GM19099 (cell line): ENCODE data around the gene NGB.

Source experiments
- POLR2A ChIP-seq: IDR thresholded peaks from 3 replicates; pipeline ENCODE4 v1.6.1; 2011; ENCODE audit warnings: low read depth; ENCODE audit not compliant: insufficient read length; ENCODE audit errors: extremely low read depth

The NGB gene

DNA sequence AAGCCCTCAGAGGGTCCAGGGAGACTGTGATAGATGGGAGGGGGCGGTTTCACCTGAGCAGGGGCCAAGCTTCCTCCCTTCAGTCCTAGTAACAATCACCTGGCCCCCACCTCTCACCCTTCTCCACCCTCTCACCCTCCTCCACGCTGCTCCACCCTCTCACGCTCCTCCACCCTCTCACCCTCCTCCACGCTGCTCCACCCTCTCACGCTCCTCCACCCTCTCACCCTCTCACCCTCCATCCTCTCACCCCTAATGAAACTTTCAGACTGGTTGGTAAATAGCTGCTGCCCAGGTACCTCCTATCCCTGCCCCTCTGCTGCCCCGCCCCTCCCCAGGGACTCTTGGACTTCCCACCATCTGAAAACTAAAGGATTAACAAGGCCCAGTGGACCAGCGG, 34.2 kb downstream of the NGB start:
- no peak for TF ChIP-seq POLR2A

DNA sequence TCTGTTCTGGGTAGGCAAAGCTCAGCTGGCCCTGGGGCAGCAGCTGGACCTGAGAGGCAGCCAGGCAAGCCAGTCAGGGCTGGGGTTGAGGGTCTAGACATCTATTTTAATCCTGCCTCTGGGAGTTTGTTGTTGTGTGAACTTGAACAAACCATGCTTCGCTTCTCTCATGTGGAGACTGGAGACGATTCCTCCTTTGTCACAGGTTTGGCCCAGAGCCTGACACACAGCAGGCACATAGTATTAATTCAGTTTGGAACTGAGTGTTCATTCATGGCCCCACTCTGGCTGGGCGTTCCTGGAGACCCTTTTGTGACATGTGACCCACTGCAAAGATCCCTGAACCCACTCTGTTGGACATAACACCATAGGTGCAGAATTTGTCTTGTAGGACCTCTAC, 39.3 kb downstream of the NGB start:
- TF ChIP-seq POLR2A = no peak

DNA sequence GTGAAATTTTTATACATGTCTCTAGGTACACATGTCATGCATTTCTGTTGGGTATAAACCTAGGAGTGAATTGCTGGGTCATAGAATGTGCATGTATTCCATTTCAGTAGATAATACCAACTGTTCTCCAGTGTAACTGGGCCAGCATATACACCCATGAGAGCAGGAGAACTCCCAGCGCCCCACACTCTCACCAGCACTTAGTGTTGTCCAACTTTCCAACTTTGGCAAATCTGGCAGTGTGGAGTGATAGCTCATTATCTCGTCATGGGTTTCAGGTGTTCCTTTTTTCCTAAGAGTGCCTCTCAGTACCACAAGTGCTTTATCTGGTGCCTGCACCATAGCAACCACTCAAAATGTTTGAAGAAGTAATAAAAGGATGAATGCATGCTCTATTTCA, 40.1 kb downstream of the NGB start:
- no peak for TF ChIP-seq POLR2A

DNA sequence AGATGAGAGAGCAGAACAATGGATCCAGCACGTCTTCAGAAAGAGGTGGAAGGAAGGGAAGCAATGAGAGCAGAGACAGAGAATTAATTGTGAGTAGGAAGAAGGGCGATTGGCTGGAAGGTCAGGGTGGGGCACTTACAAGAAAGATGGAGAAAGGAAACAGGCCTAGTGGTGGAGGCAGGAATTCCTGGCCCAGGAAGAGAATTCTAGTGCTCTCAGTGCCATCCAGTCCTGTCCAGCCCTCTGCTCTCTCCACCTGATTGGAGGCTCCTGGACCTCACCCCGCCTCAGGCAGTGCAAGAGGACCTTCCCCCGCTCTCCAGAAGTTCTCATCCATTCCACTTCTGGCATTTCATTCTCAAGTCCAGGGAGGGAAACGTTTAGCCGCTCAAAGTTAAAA, 43.0 kb downstream of the NGB start:
- TF ChIP-seq POLR2A = no peak

DNA sequence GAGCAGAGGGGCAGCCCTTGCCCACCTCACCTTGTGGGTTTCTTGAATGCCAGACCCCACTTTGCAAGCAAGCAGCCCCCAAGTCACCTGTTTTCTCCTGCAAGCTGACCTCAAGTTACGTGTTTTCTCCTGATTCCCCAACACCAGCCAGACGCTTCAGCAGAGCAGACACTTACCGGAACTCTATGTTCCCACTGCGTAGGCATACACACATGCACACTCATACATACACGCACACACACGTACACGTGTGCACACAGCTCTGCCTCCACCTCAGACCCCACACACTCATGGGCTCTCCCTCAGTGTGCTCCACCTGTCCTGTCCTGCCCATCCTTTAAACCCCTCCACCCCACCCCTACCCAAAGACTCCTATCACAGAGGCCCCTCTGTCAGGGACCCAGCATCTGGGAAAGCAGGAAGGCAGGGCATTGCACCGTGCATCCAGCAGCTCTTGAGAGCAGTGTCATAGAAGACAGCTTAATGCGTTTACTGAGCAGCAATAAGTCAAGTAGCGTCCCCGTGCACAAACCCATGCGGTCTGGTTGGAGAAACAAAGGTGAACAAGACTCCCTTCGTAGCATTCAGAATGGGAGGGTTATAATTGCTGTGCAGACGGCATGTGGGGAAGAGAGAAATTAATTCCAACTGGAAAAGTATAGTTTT, 45.0 kb downstream of the NGB start:
- TF ChIP-seq POLR2A = no peak

DNA sequence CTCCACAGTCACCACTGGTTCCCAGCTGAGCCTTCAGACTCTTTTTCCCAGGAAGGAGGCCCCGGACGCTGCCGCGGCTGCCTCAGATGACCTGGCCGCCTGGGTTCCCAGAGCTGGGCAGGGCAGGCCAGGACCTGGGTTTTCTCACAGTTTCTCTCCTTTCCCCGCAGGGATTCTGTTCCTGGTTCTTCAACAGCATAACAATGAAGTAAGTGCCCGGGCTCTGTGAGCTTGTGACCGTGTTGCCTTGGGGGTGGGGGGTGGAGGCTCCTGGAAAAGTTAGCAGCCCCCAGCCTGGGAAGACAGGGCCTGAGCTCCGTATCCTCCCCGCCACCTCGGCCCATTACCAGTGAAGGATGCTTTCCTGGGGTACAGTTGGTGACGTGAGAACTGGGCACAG, 45.8 kb downstream of the NGB start:
- no peak for TF ChIP-seq POLR2A

DNA sequence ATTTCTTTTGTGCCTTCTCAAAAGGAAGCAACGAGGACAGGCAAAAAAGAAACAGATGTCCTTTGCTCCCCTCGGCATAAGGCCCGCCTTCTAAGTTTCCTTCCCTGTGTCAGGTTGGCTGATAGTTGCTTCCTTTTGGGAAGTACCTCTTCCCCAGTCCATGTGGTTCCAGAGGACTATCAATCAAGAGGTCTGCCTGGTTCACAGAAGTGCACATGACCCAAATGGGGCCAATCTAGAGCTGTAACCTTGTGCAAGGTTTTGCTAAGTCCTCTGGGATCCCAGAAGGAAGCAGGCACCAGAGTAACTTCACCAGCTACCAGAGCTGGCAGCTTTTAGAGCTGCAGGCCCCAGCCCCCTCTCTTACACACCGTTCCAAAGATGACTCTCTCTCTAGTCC, 46.8 kb downstream of the NGB start:
- no peak for TF ChIP-seq POLR2A

DNA sequence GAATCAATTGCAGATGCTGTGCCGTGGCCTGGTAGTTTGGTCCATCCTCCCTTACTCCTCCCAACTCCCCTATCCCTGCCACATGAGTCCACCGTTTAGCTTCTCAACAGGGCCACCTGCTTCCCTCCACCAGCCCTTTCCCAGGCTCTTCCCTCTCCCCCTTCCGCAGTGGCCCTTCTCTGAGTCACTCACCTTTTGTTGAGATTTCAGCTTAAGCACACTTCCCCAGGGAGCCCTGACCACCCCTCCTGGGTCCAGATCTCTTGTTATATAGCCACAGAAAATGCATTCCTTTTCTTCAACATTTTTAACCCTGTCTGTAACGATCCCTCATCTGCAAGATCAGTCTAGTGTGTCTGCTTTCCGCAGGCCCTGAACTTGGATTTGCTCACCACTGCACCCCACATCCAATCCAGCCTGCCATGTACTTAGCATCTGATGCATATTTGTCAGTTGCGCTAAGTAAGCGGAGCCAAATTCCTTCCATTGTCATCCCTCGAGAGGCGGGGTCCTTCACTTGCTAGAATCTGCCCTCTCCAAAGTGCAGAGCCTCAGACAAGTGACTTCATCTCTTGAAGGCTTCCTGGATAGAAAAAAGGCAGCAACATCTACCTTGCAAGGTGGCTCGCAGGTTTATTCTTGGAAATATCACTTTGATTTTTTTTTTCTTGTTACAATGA, 48.3 kb downstream of the NGB start:
- no peak for TF ChIP-seq POLR2A

DNA sequence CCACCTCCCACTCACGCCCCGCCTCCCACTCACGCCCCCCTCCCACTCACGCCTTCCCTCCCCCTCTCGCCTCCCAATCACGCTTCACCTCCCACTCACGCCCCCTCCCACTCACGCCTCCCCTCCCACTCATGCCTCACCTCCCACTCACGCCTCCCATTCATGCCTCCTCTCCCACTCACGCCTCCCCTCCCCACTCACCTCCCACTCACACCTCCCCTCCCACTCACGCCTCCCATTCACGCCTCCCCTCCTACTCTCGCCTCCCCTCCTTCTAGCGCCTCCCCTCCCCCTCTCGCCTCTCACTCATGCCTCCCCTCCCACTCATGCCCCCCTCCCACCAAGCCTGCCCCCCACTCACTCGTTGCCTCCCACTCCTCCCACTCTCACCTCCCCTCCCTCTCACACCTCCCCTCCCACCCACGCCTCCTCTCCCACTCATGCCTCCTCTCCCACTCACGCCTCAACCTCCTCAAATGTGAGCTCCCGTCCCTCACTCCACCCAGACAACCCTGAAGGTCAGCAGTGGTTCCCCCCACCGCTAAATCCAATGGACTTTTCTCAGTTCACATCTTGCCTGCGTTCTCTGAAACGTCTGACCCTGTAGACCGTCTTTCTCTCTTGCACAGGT, 49.6 kb downstream of the NGB start:
- TF ChIP-seq POLR2A = no peak

DNA sequence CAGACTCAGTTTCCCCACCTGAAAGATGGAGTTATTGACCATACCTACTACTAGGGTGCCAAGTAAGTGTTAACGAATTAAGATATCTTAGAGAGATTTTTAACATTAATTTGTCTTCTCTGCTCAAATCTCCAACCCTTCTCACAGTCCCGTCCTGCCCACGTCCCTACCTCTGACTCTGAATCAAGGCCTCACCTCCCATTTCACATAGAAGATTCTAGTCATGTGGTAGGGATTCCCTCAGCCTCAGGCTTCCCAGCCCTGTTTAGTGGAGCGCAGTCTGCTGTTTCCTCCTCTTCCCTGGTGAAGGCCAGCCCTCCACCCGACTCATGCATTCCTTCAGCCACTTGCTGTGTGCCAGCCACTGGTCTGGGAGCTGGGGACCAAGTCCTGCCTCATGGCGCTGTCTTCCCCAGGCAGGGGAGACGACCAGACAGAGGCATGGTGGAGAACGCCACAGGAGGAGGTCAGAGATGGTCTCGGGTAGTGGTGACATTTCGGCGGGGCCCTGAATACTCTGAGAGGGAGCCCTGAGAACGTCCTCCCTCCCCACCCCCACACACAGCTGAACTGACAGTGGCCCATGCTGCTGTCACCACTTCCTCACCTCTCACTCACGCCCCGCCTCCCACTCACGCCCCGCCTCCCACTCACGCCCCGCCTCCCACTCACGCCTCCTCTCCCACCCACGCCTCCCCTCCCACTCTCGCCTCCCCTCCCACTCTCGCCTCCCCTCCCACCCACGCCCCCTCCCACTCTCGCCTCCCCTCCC, 50.6 kb downstream of the NGB start:
- TF ChIP-seq POLR2A = no peak

DNA sequence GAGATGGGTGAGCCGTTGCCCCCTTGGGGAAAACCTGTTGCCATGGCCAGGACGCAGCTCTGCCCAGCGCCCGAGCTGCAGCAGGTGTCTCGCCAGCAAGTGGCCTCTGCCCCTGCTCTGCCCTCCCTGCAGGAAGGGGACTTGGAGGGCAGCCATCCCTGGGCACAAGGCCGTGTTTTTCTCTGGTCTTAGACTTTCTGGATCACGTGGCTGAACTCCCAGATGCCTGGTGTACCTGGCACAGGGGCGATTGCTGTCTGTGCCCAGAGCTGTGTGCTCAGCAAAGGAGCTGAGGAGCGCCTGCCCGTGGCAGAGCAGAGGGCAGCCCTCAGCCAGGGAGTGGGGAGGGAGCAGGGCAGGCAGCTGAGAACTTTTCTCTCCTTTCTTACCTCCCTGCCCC, 51.4 kb downstream of the NGB start:
- no peak for TF ChIP-seq POLR2A

DNA sequence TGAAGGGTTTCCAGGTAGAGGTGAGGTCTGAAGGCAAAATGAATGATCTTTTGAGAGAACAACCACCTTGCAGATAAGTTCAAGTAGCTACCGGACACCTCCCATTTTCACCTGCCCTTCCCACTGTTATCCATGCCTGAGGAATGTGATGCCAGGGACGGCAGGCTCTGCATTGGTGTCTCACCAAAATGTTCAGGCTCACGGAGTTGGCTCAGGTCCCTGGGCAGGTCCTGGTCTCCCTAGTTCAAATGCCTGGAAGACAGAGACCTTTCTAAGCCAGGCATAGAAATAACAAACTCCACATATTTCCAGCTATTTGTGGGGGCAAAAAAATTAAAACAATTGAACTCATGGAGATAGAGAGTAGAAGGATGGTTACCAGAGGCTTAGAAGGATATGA, 53.5 kb downstream of the NGB start:
- TF ChIP-seq POLR2A = no peak
